K562 (cell line): ENCODE results near the gene CNTRL. TPM values are rescaled to one million over a fixed set of nuclear protein-coding genes. Genes with fewer than 3 reads are reported as not detected.
A peak's percentile ranks its signal among the peaks of the same experiment; 100 is the strongest.

Source experiments
- CBX8 ChIP-seq: fragments of 200-600 bp; sonication (generic); IDR thresholded peaks from 2 replicates; pipeline ENCODE4 v1.6.1; 2012; ENCODE audit warnings: borderline replicate concordance, mixed run types, low read depth, mild to moderate bottlenecking, moderate library complexity, mixed read lengths, low read length, control low read depth, inconsistent platforms; ENCODE audit not compliant: poor library complexity, severe bottlenecking; ENCODE audit errors: extremely low read depth
- CTBP1 ChIP-seq: fragments of 450-650 bp; IDR thresholded peaks from 2 replicates; pipeline ENCODE4 v1.6.1; 2016; ENCODE audit warnings: borderline replicate concordance
- E2F6 ChIP-seq, 2 experiments: IDR thresholded peaks; 2 replicates each; pipeline ENCODE4 v1.6.1; 2011; ENCODE audit warnings: borderline replicate concordance in 1 of 2, control low read depth in 1 of 2, low read depth in 1 of 2, low read length in 1 of 2, mild to moderate bottlenecking in 1 of 2, mixed read lengths in 1 of 2, moderate library complexity in 1 of 2; ENCODE audit not compliant: insufficient read depth in 1 of 2, insufficient read length in 1 of 2, poor library complexity in 1 of 2, severe bottlenecking in 1 of 2; ENCODE audit errors: extremely low read depth in 1 of 2
- FOXM1 ChIP-seq, 2 experiments: fragments of 450-650 bp in 1 of 2; sonication (generic) in 1 of 2; formaldehyde crosslinking in 1 of 2; IDR thresholded peaks; 2 replicates each; pipeline versions ENCODE4 v1.6.1 to v1.9.0; 2017 to 2022; ENCODE audit warnings: low read depth in 2 of 2, mild to moderate bottlenecking in 2 of 2, missing genetic modification reagents in 1 of 2, moderate library complexity in 1 of 2
- L3MBTL2 ChIP-seq: fragments of 450-650 bp; IDR thresholded peaks from 2 replicates; pipeline ENCODE4 v1.6.1; 2016; ENCODE audit warnings: mild to moderate bottlenecking, moderate library complexity
- MYBL2 ChIP-seq, 2 experiments: fragments of 450-650 bp in 1 of 2; sonication (generic) in 1 of 2; formaldehyde crosslinking in 1 of 2; IDR thresholded peaks; 2 replicates each; pipeline versions ENCODE4 v1.6.1 to v1.8.1; 2017 to 2022; ENCODE audit warnings: borderline replicate concordance in 1 of 2, inconsistent platforms in 1 of 2, low read depth in 1 of 2, mild to moderate bottlenecking in 1 of 2, missing genetic modification reagents in 1 of 2, moderate library complexity in 1 of 2
- PPARD ChIP-seq: fragments of 250-450 bp; sonication (Bioruptor Pico); IDR thresholded peaks from 2 replicates; pipeline ENCODE4 v1.8.0; 2022; ENCODE audit warnings: inconsistent platforms, mild to moderate bottlenecking, moderate library complexity
- SRSF9 ChIP-seq: fragments of 200-400 bp; formaldehyde crosslinking; IDR thresholded peaks from 2 replicates; pipeline ENCODE4 v1.6.1; 2017; ENCODE audit warnings: low read depth, low read length, borderline replicate concordance
- VEZF1 ChIP-seq: fragments of 200-800 bp; sonication (Bioruptor generic); IDR thresholded peaks from 2 replicates; pipeline ENCODE4 v1.6.1; 2017; ENCODE audit warnings: missing genetic modification characterization, missing compliant biosample characterization
- ZBTB40 ChIP-seq, 2 experiments: fragments of 450-650 bp in 1 of 2; sonication (generic) in 1 of 2; formaldehyde crosslinking in 1 of 2; IDR thresholded peaks; 2 replicates each; pipeline versions ENCODE4 v1.7.1 to v1.9.0; 2016 to 2022; ENCODE audit warnings: inconsistent platforms in 1 of 2, mild to moderate bottlenecking in 1 of 2, missing genetic modification reagents in 1 of 2
- ZNF143 ChIP-seq: sonication (generic); formaldehyde crosslinking; IDR thresholded peaks from 2 replicates; pipeline ENCODE4 v1.9.0; 2022; ENCODE audit warnings: mild to moderate bottlenecking, missing genetic modification reagents
- polyA plus RNA-seq, 8 experiments: library from polyadenylated mRNA; depleted of rRNA in 4 of 8; stranded (reverse) in 5 of 8; unstranded in 3 of 8; fragments of >200 nt; fragmentation: Nextera tagmentation in 2 of 8; fragmentation: Illumina TruSeq in 1 of 8; extraction: Ambion mirVana in 2 of 8; extraction: Trizol in 1 of 8; gene quantifications; 2 replicates each; pipeline versions ENCODE4 v1.2.1 to v1.2.3, GENCODE V29; 2011 to 2014; ENCODE audit warnings: inconsistent platforms in 1 of 8, missing spikeins in 1 of 8
- total RNA-seq, 7 experiments: library from RNA; depleted of rRNA in 6 of 7; stranded (reverse); fragments of >200 nt in 6 of 7; fragmentation: Illumina TruSeq in 2 of 7; extraction: Trizol in 2 of 7; gene quantifications; 2 replicates each; pipeline versions ENCODE4 v1.2.1 to v1.2.3, GENCODE V29; 2011 to 2021; ENCODE audit warnings: low replicate concordance in 1 of 7

Gene CNTRL
- total and polyA plus RNA-seq, 9 of the 15 experiments (the other 6 are each of a cell fraction or from before 2014, with no cell fraction given): 9.2 to 28.9 (median 20.5) TPM

- peak; percentile 96 for TF ChIP-seq VEZF1
- no peak for TF ChIP-seq SRSF9
- peak; percentile 39; the same call in 1 of the 2 replicates for TF ChIP-seq FOXM1 (IDR thresholded peaks at IDR 0.05; ENCODE audit: low read depth)
- TF ChIP-seq FOXM1 (CRISPR knock-in tag; IDR thresholded peaks at IDR 0.05; ENCODE audit: low read depth): no peak
- no peak for TF ChIP-seq PPARD (CRISPR knock-in tag)
- peak; percentile 80 for TF ChIP-seq L3MBTL2
- no peak for TF ChIP-seq MYBL2 (IDR thresholded peaks at IDR 0.05; ENCODE audit: low read depth)
- no peak for TF ChIP-seq MYBL2 (CRISPR knock-in tag; IDR thresholded peaks at IDR 0.05; ENCODE audit: borderline replicate concordance)
- peak; percentile 83 for TF ChIP-seq ZBTB40 (IDR thresholded peaks at IDR 0.05)
- no peak for TF ChIP-seq ZBTB40 (CRISPR knock-in tag; IDR thresholded peaks at IDR 0.05)
- TF ChIP-seq E2F6 (IDR thresholded peaks at IDR 0.05; ENCODE audit: borderline replicate concordance in 1 of 2, extremely low read depth in 1 of 2, insufficient read depth in 1 of 2, insufficient read length in 1 of 2, low read depth in 1 of 2, low read length in 1 of 2, poor library complexity in 1 of 2, severe bottlenecking in 1 of 2): peak in 1 of 2 experiments; percentile 14
- peak; percentile 75 for TF ChIP-seq CTBP1
- TF ChIP-seq ZNF143 (CRISPR knock-in tag): no peak
- no peak for TF ChIP-seq CBX8
Observed at GRCh38 chr9:121201738-121202533, 127.2 kb downstream of the CNTRL start, which contains the start of gene RAB14 (continued).
